ENCODE results near the gene KLK13.

The KLK13 gene

GRCh38 chr19:51018745-51019543 lies 45.9 kb downstream of the KLK13 start:
- DNase-seq (ENCODE audit: low read depth), result peak; percentile 6

GRCh38 chr19:51016798-51017683 lies 47.9 kb downstream of the KLK13 start:
- TF ChIP-seq CTCF (IDR thresholded peaks at IDR 0.05; ENCODE audit: low read length, missing control alignments), result peak; percentile 66
- no peak overlapping the region for H3K4me3 ChIP-seq (replicated peaks; ENCODE audit: low read depth, low read length)
- DNase-seq (ENCODE audit: low read depth), result peak; percentile 57

More at GRCh38 chr19:51018745-51019543, 45.9 kb downstream of the KLK13 start:
- TF ChIP-seq CTCF (IDR thresholded peaks at IDR 0.05; ENCODE audit: low read length, missing control alignments), result no peak
- peak overlapping the region; percentile 32 for H3K4me3 ChIP-seq (replicated peaks; ENCODE audit: low read depth, low read length)

GRCh38 chr19:51015691-51016267 lies 49.1 kb downstream of the KLK13 start:
- no peak for DNase-seq (ENCODE audit: low read depth)
- no peak for TF ChIP-seq CTCF (IDR thresholded peaks at IDR 0.05; ENCODE audit: low read length, missing control alignments)
- H3K4me3 ChIP-seq (replicated peaks; ENCODE audit: low read depth, low read length), result no peak overlapping the region

GRCh38 chr19:51014242-51014641 lies 50.6 kb downstream of the KLK13 start:
- no peak for DNase-seq (ENCODE audit: low read depth)
- H3K4me3 ChIP-seq (replicated peaks; ENCODE audit: low read depth, low read length), result no peak overlapping the region
- TF ChIP-seq CTCF (IDR thresholded peaks at IDR 0.05; ENCODE audit: low read length, missing control alignments), result no peak

- no peak overlapping the region for H3K4me3 ChIP-seq (replicated peaks; ENCODE audit: low read depth, low read length)
- TF ChIP-seq CTCF (IDR thresholded peaks at IDR 0.05; ENCODE audit: low read length, missing control alignments), result no peak
- no peak for DNase-seq (ENCODE audit: low read depth)
These were observed 52.2 kb downstream of the KLK13 start for GRCh38 chr19:51012661-51013190.

- no peak for DNase-seq (ENCODE audit: low read depth)
- H3K4me3 ChIP-seq (replicated peaks; ENCODE audit: low read depth, low read length), result no peak overlapping the region
- no peak for TF ChIP-seq CTCF (IDR thresholded peaks at IDR 0.05; ENCODE audit: low read length, missing control alignments)
These were observed 54.7 kb downstream of the KLK13 start for GRCh38 chr19:51010066-51010795.

Data from fibroblast of pulmonary artery (primary cell).